ENCODE data around the gene ADAM12. TPM values are rescaled to one million over a fixed set of nuclear protein-coding genes. Genes with fewer than 3 reads are reported as not detected.

ADAM12 gene
- total and polyA plus RNA-seq, 9 of the 15 experiments (the other 6 are each of a cell fraction or from before 2014, with no cell fraction given): not detected

GRCh38 chr10:126384269-126384873, 3.9 kb downstream of the ADAM12 start (continued):
- TF ChIP-seq, protein P1, sequence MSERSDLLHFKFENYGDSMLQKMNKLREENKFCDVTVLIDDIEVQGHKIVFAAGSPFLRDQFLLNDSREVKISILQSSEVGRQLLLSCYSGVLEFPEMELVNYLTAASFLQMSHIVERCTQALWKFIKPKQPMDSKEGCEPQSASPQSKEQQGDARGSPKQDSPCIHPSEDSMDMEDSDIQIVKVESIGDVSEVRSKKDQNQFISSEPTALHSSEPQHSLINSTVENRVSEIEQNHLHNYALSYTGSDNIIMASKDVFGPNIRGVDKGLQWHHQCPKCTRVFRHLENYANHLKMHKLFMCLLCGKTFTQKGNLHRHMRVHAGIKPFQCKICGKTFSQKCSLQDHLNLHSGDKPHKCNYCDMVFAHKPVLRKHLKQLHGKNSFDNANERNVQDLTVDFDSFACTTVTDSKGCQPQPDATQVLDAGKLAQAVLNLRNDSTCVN (CRISPR knock-in tag; IDR thresholded peaks at IDR 0.05): no peak

DNA sequence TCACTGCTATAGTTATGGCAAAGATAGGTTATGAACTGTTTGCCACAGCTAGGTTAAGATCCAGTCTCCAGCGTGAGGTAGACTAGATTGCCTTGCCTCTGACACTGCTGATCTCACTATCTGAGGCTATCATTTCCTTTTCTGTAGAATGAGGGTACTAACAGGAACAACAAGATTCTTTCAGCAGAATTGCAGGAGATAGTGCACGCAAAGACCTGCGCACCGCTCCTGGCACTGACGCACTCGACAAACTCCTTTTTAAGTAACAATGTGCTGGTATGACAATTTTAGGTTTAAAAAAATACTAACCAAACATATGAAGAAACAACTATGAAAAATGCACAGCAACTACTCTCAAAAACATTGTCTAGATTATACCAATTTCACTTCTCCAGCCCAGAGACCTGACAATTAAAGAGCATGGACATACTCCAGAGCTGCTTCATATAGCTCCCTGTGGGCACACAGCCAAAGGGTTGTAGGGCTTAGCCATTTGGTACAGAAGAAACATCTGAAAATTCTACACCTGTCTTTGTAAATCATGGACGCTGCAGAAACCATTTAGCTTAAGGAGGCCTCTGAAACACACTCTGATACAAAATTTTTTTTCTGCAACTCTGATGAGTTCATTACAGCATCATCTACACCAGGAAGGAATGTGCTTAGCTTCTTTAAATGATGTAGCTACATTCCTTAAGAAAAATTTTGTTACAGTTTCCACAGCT, 7.8 kb downstream of the ADAM12 start:
- POLR2A ChIA-PET: interaction anchor here (0.6 kb wide), 1 partner anchor 1074 kb away, joined by 3 read pairs; no protein-coding TSS in a partner anchor
- intact Hi-C loops (cut with micrococcal nuclease): loop anchor here (10.0 kb wide), 1 partner anchor 516 kb away; no protein-coding TSS in a partner anchor
- FAIRE-seq (no peak), DNase-seq (ENCODE audit: extremely low read depth in 1 of 4, low spot score in 3 of 4) (no peak), ATAC-seq (no peak)
- Histone ChIP-seq H3K27ac (ENCODE audit: extremely low read depth, low read depth, low read length) (no peak overlapping the region), H3K4me3 (no peak overlapping the region), H3K9me3 (replicated peaks; ENCODE audit: control insufficient read depth, insufficient read depth, low read depth, low read length) (no peaks in the 10 kb centered on the region), H3K9me1 (ENCODE audit: control insufficient read depth, insufficient read depth, low read length) (no peaks in the 10 kb centered on the region), H3K79me2 (ENCODE audit: control insufficient read depth, insufficient read depth, low read length) (no peaks in the 10 kb centered on the region), H2AFZ (ENCODE audit: low read depth, low read length) (no peak overlapping the region), H3K36me3 (ENCODE audit: control insufficient read depth, insufficient read depth, low read length) (no peaks in the 10 kb centered on the region), H3K9ac (ENCODE audit: insufficient read depth in 1 of 2, low read depth in 2 of 2, low read length in 2 of 2) (no peak overlapping the region), H3K4me1 (replicated peaks in 1 of 2; ENCODE audit: control insufficient read depth in 2 of 2, insufficient read depth in 2 of 2, low read length in 2 of 2) (no peaks in the 10 kb centered on the region), H4K20me1 (replicated peaks; ENCODE audit: control insufficient read depth, insufficient read depth, low read length) (no peaks in the 10 kb centered on the region), H3K4me2 (ENCODE audit: insufficient read depth, low read length) (no peak overlapping the region), H3K27me3 (ENCODE audit: control insufficient read depth in 2 of 2, insufficient read depth in 2 of 2, low read length in 2 of 2) (no peaks in the 10 kb centered on the region)
- no TSS peak for BruUV-seq (replicated peaks)
- CTCF ChIA-PET (ENCODE audit: low intra/inter-chr PET ratio): no interaction called here
- in situ Hi-C loops (cut with MboI): no loop called here
- TF ChIP-seq ZNF174 (CRISPR knock-in tag; IDR thresholded peaks at IDR 0.05) (no peak), SMARCE1 (IDR thresholded peaks at IDR 0.05) (no peak), ZNF766 (CRISPR knock-in tag; conservative IDR thresholded peaks at IDR 0.05) (no peak), FOXJ3 (CRISPR knock-in tag; IDR thresholded peaks at IDR 0.05) (no peak), ATF7 (IDR thresholded peaks at IDR 0.05) (no peak), FOS (IDR thresholded peaks at IDR 0.05; ENCODE audit: extremely low read depth, insufficient read length) (no peak), TEAD2 (tag; IDR thresholded peaks at IDR 0.05) (no peak), ZNF347 (CRISPR knock-in tag; IDR thresholded peaks at IDR 0.05; ENCODE audit: low read depth) (no peak), TFAM (CRISPR knock-in tag; conservative IDR thresholded peaks at IDR 0.05) (no peak), ZNF717 (CRISPR knock-in tag; IDR thresholded peaks at IDR 0.05) (no peak), RCOR1 (IDR thresholded peaks at IDR 0.05; ENCODE audit: borderline replicate concordance in 1 of 2, low read depth in 2 of 2, low read length in 2 of 2) (no peak), NCOR1 (IDR thresholded peaks at IDR 0.05) (no peak), IFI16 (CRISPR knock-in tag; IDR thresholded peaks at IDR 0.05) (no peak), NR0B1 (IDR thresholded peaks at IDR 0.05; ENCODE audit: partially characterized antibody) (no peak)
- TF ChIP-seq, protein P2, sequence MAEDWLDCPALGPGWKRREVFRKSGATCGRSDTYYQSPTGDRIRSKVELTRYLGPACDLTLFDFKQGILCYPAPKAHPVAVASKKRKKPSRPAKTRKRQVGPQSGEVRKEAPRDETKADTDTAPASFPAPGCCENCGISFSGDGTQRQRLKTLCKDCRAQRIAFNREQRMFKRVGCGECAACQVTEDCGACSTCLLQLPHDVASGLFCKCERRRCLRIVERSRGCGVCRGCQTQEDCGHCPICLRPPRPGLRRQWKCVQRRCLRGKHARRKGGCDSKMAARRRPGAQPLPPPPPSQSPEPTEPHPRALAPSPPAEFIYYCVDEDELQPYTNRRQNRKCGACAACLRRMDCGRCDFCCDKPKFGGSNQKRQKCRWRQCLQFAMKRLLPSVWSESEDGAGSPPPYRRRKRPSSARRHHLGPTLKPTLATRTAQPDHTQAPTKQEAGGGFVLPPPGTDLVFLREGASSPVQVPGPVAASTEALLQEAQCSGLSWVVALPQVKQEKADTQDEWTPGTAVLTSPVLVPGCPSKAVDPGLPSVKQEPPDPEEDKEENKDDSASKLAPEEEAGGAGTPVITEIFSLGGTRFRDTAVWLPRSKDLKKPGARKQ (CRISPR knock-in tag; IDR thresholded peaks at IDR 0.05): no peak
- WGBS (ENCODE audit: insufficient coverage, low coverage, missing lambda C conversion rate): 12% methylated on average over 7 of the region's 7 CpGs

Measured in K562 (cell line).